Smooth muscle cell (in vitro differentiated cells): Measurements from ENCODE around the gene GPR33. TPM values are rescaled to one million over a fixed set of nuclear protein-coding genes. Genes with fewer than 3 reads are reported as not detected.

Source experiments
- DNase-seq: peaks from one replicate; lab custom pipeline; 2025; ENCODE audit not compliant: unreplicated experiment; lab: John Stamatoyannopoulos, UW
- H2AFZ ChIP-seq: fragments of 200-600 bp; sonication (generic); 2 replicates; pipeline ENCODE4 v1.6.0; 2016; ENCODE audit warnings: antibody characterized with exemption, low read depth, mild to moderate bottlenecking
- H3F3A ChIP-seq: fragments of 200-600 bp; sonication (generic); 2 replicates; pipeline ENCODE4 v1.6.0; 2017; ENCODE audit warnings: antibody characterized with exemption, low read depth
- H3K27ac ChIP-seq: fragments of 200-600 bp; sonication (generic); 2 replicates; pipeline ENCODE4 v1.5.1; 2016; ENCODE audit warnings: low read depth, mild to moderate bottlenecking
- H3K27me3 ChIP-seq: fragments of 200-600 bp; sonication (generic); 2 replicates; pipeline ENCODE4 v1.6.1; 2016; ENCODE audit warnings: low read depth, mild to moderate bottlenecking
- H3K36me3 ChIP-seq: fragments of 200-600 bp; sonication (generic); 2 replicates; pipeline ENCODE4 v1.5.1; 2016; ENCODE audit warnings: low read depth
- H3K4me1 ChIP-seq: fragments of 200-600 bp; sonication (generic); 2 replicates; pipeline ENCODE4 v1.5.1; 2016; ENCODE audit warnings: low read depth
- H3K4me2 ChIP-seq: fragments of 200-600 bp; sonication (generic); 2 replicates; pipeline ENCODE4 v1.6.0; 2016; ENCODE audit warnings: mild to moderate bottlenecking
- H3K4me3 ChIP-seq: fragments of 200-600 bp; sonication (generic); 2 replicates; pipeline ENCODE4 v1.5.1; 2016; ENCODE audit warnings: mild to moderate bottlenecking
- H3K79me2 ChIP-seq: fragments of 200-600 bp; sonication (generic); 2 replicates; pipeline ENCODE4 v1.6.0; 2016; ENCODE audit warnings: low read depth, mild to moderate bottlenecking
- H3K9ac ChIP-seq: fragments of 200-600 bp; sonication (generic); 2 replicates; pipeline ENCODE4 v1.6.0; 2016; ENCODE audit warnings: low read depth
- H3K9me3 ChIP-seq: fragments of 200-600 bp; sonication (generic); replicated peaks from 2 replicates; pipeline ENCODE4 v1.5.1; 2016; ENCODE audit warnings: low read depth
- H4K20me1 ChIP-seq: fragments of 200-600 bp; sonication (generic); 2 replicates; pipeline ENCODE4 v1.6.0; 2016; ENCODE audit warnings: low read depth
- WGBS: methylation state at CpG from one replicate; pipeline ENCODE4 v1.1.7; 2016; ENCODE audit warnings: low lambda C conversion rate; 5-methylcytosine and 5-hydroxymethylcytosine counted together
- polyA plus RNA-seq: library from polyadenylated mRNA; unstranded; fragments of >200 nt; fragmentation: Nextera tagmentation; extraction: Ambion mirVana; gene quantifications from 2 replicates; pipeline ENCODE4 v1.2.1, GENCODE V29; 2016
- total RNA-seq: library from RNA; depleted of rRNA; stranded (reverse); fragments of >200 nt; gene quantifications from 2 replicates; pipeline ENCODE4 v1.2.3, GENCODE V29; 2014
- TF ChIP-seq, protein P1 (sequence below): fragments of 200-600 bp; sonication (generic); IDR thresholded peaks from 2 replicates; pipeline ENCODE4 v1.5.1; 2017; ENCODE audit warnings: borderline replicate concordance, mild to moderate bottlenecking, antibody characterized with exemption; ENCODE audit not compliant: insufficient read depth, poor library complexity, severe bottlenecking

GPR33 gene
- total and polyA plus RNA-seq, 2 experiments from 2014 or later, result not detected

- no peaks in the 10 kb centered on the region for H4K20me1 ChIP-seq
- 85% methylated on average over 3 of the region's 3 CpGs for WGBS
- no peaks in the 10 kb centered on the region for H3K27me3 ChIP-seq
- TF ChIP-seq, protein P1, sequence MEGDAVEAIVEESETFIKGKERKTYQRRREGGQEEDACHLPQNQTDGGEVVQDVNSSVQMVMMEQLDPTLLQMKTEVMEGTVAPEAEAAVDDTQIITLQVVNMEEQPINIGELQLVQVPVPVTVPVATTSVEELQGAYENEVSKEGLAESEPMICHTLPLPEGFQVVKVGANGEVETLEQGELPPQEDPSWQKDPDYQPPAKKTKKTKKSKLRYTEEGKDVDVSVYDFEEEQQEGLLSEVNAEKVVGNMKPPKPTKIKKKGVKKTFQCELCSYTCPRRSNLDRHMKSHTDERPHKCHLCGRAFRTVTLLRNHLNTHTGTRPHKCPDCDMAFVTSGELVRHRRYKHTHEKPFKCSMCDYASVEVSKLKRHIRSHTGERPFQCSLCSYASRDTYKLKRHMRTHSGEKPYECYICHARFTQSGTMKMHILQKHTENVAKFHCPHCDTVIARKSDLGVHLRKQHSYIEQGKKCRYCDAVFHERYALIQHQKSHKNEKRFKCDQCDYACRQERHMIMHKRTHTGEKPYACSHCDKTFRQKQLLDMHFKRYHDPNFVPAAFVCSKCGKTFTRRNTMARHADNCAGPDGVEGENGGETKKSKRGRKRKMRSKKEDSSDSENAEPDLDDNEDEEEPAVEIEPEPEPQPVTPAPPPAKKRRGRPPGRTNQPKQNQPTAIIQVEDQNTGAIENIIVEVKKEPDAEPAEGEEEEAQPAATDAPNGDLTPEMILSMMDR, result no peak
- no peak overlapping the region for H2AFZ ChIP-seq
- no peaks in the 10 kb centered on the region for H3K79me2 ChIP-seq
- H3K27ac ChIP-seq, result no peak overlapping the region
- H3K4me1 ChIP-seq, result no peaks in the 10 kb centered on the region
- H3F3A ChIP-seq, result no peaks in the 10 kb centered on the region
- H3K4me2 ChIP-seq, result no peak overlapping the region
- no peaks in the 10 kb centered on the region for H3K36me3 ChIP-seq
- no peak overlapping the region for H3K4me3 ChIP-seq
- no peak overlapping the region for H3K9ac ChIP-seq
- no peaks in the 10 kb centered on the region for H3K9me3 ChIP-seq
- no peak for DNase-seq
These were observed 8.8 kb downstream of the GPR33 start for GRCh38 chr14:31479027-31479426.

- H3K4me1 ChIP-seq, result no peaks in the 10 kb centered on the region
- H3K27me3 ChIP-seq, result no peaks in the 10 kb centered on the region
- H3K4me3 ChIP-seq, result no peak overlapping the region
- no peaks in the 10 kb centered on the region for H4K20me1 ChIP-seq
- no peak overlapping the region for H3K9ac ChIP-seq
- H2AFZ ChIP-seq, result no peak overlapping the region
- H3K4me2 ChIP-seq, result no peak overlapping the region
- no peak for DNase-seq
- no peaks in the 10 kb centered on the region for H3K79me2 ChIP-seq
- TF ChIP-seq, protein P1, result no peak
- H3K27ac ChIP-seq, result no peak overlapping the region
- 95% methylated on average over 6 of the region's 6 CpGs for WGBS
- H3K36me3 ChIP-seq, result no peaks in the 10 kb centered on the region
- H3F3A ChIP-seq, result no peaks in the 10 kb centered on the region
- no peaks in the 10 kb centered on the region for H3K9me3 ChIP-seq
These were observed 10.6 kb downstream of the GPR33 start for GRCh38 chr14:31477248-31477647.

DNA sequence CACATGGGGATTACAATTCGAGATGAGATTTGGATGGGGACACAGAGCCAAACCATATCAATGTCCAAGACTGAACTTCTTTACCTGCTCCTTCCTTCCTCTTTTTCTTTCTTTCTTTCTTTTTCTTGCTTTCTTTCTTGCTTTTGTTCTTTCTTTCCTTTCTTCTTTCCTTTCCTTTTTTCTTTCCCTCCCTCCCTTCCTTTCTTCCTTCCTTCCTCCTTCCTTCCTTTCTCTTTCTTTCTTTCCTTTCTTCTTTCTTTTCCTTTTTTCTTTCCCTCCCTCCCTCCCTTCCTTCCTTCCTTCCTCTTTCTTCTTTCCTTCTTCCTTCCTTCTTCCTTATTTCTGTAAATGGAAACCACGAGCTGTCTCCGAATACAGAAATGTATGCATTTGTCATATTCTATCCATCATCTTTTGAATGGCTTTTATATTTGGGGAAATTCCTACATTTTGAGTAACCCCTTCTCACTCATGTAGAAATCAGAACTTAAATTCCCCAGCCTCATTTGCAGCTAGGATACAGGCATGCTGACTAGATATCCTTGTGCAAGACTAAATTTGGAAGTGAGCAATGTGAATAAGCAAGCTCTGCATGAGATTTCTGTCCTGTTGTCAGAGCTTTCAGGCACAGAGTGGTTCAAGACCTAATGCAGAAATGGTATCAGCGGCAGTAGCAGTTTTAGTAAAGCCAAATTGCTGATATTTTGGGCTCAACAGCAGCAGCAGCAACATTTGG lies 11.5 kb downstream of the GPR33 start:
- Histone ChIP-seq H3K36me3 (no peaks in the 10 kb centered on the region), H3K27ac (no peak overlapping the region), H3K4me2 (no peak overlapping the region), H3K4me3 (no peak overlapping the region), H3F3A (no peaks in the 10 kb centered on the region), H3K79me2 (no peaks in the 10 kb centered on the region), H3K9me3 (no peaks in the 10 kb centered on the region), H3K27me3 (no peaks in the 10 kb centered on the region), H3K9ac (no peak overlapping the region), H2AFZ (no peak overlapping the region), H3K4me1 (no peaks in the 10 kb centered on the region), H4K20me1 (no peaks in the 10 kb centered on the region)
- 97% methylated on average over 4 of the region's 4 CpGs for WGBS
- no peak for DNase-seq
- TF ChIP-seq, protein P1, result no peak

- Histone ChIP-seq H3K27ac (no peak overlapping the region), H3K9me3 (no peaks in the 10 kb centered on the region), H3K4me1 (no peaks in the 10 kb centered on the region), H3K36me3 (no peaks in the 10 kb centered on the region), H3K27me3 (no peaks in the 10 kb centered on the region), H2AFZ (no peak overlapping the region), H3K79me2 (no peaks in the 10 kb centered on the region), H3F3A (no peaks in the 10 kb centered on the region), H4K20me1 (no peaks in the 10 kb centered on the region), H3K4me2 (no peak overlapping the region), H3K4me3 (no peak overlapping the region), H3K9ac (no peak overlapping the region)
- DNase-seq, result no peak
- TF ChIP-seq, protein P1, result no peak
- WGBS, result 98% methylated on average over 6 of the region's 6 CpGs
These were observed 21.3 kb downstream of the GPR33 start for GRCh38 chr14:31466554-31466953.
